Activated T-cell treated with anti-CD3 and anti-CD28 coated beads, Interleukin-2, amount 50 U/mL, for 48 hours (primary cell): Measurements from ENCODE around the gene SELL.
"Not testable (repeated sequence)": the region's sequence is repeated elsewhere in the genome, so short reads cannot be mapped to it uniquely, and the experiment has no call there.

ENCODE experiments used
- DNase-seq, 2 experiments: peaks; one replicate each; pipeline ENCODE4 v3.0.0-alpha.2; 2020

SELL gene

GRCh38 chr1:169711469-169712308 lies at the start of gene SELL:
SELL (minus strand) TSS chr1:169711620; CDS start chr1:169711498, 122 bp downstream.
- DNase-seq: peak; percentile 80

- no peak for DNase-seq
Measured at GRCh38 chr1:169759038-169759437, 47.6 kb upstream of the SELL start.

- no peak for DNase-seq
Measured at GRCh38 chr1:169753549-169753948, 42.1 kb upstream of the SELL start.

- no peak for DNase-seq
Measured at GRCh38 chr1:169750041-169750440, 38.6 kb upstream of the SELL start.

GRCh38 chr1:169746550-169746949 lies 35.1 kb upstream of the SELL start:
- no peak for DNase-seq

- no peak for DNase-seq
Measured at GRCh38 chr1:169745015-169745861, 33.8 kb upstream of the SELL start.

- DNase-seq: no peak
Measured at GRCh38 chr1:169741666-169742394, 30.4 kb upstream of the SELL start.

GRCh38 chr1:169739980-169740379 lies 28.6 kb upstream of the SELL start:
- DNase-seq: no peak

- DNase-seq: no peak
Measured at GRCh38 chr1:169733924-169734323, 22.5 kb upstream of the SELL start, which contains the start of gene SELE. SELE (minus strand) TSS chr1:169734079; CDS start chr1:169733612, 467 bp downstream.

GRCh38 chr1:169731446-169731845 lies 20.0 kb upstream of the SELL start:
- no peak for DNase-seq

- DNase-seq: no peak
Measured at GRCh38 chr1:169729991-169730390, 18.6 kb upstream of the SELL start.

- no peak for DNase-seq
Measured at GRCh38 chr1:169727307-169727706, 15.9 kb upstream of the SELL start.

- no peak for DNase-seq
Measured at GRCh38 chr1:169726851-169727250, 15.4 kb upstream of the SELL start.

- DNase-seq: no peak
Measured at GRCh38 chr1:169725930-169726329, 14.5 kb upstream of the SELL start.

GRCh38 chr1:169724168-169724567 lies 12.7 kb upstream of the SELL start:
- DNase-seq: no peak

GRCh38 chr1:169723763-169724162 lies 12.3 kb upstream of the SELL start:
- no peak for DNase-seq

- DNase-seq: no peak
Measured at GRCh38 chr1:169722779-169723178, 11.4 kb upstream of the SELL start.

- DNase-seq: not testable (repeated sequence)
Measured at GRCh38 chr1:169715100-169715499, 3.7 kb upstream of the SELL start.

- DNase-seq: not testable (repeated sequence)
Measured at GRCh38 chr1:169713090-169713489, 1.7 kb upstream of the SELL start.

GRCh38 chr1:169712309-169712631 lies 850 bp upstream of the SELL start:
- no peak for DNase-seq

- no peak for DNase-seq
Measured at GRCh38 chr1:169708647-169709046, 2.8 kb downstream of the SELL start.

- peak in 1 of 2 experiments; percentile 41 for DNase-seq
Measured at GRCh38 chr1:169707912-169708604, 3.4 kb downstream of the SELL start.

GRCh38 chr1:169704797-169705196 lies 6.6 kb downstream of the SELL start:
- no peak for DNase-seq
